Amniotic stem cell (primary cell): ENCODE data around the gene MX2.
"Not testable (repeated sequence)": the region's sequence is repeated elsewhere in the genome, so short reads cannot be mapped to it uniquely, and the experiment has no call there.

Experiments
- DNase-seq: peaks from one replicate; lab custom pipeline; 2025; lab: John Stamatoyannopoulos, UW

Gene MX2

GRCh38 chr21:41387042-41387819, 25.4 kb downstream of the MX2 start:
- DNase-seq: no peak

- no peak for DNase-seq
Measured at GRCh38 chr21:41387824-41388223, 26.0 kb downstream of the MX2 start.

- DNase-seq: no peak
Measured at GRCh38 chr21:41388259-41388658, 26.4 kb downstream of the MX2 start.

- DNase-seq: no peak
Measured at GRCh38 chr21:41390043-41390639, 28.3 kb downstream of the MX2 start.

- no peak for DNase-seq
Measured at GRCh38 chr21:41393876-41394465, 32.1 kb downstream of the MX2 start.

GRCh38 chr21:41396558-41397075, 34.8 kb downstream of the MX2 start:
- DNase-seq: no peak

GRCh38 chr21:41397471-41397891, 35.7 kb downstream of the MX2 start:
- DNase-seq: no peak

GRCh38 chr21:41398251-41398650, 36.4 kb downstream of the MX2 start:
- DNase-seq: no peak

- DNase-seq: no peak
Measured at GRCh38 chr21:41398831-41399230, 37.0 kb downstream of the MX2 start.

GRCh38 chr21:41399246-41399800, 37.5 kb downstream of the MX2 start:
- no peak for DNase-seq

- DNase-seq: no peak
Measured at GRCh38 chr21:41402231-41402630, 40.4 kb downstream of the MX2 start.

- no peak for DNase-seq
Measured at GRCh38 chr21:41402796-41403195, 41.0 kb downstream of the MX2 start.

GRCh38 chr21:41403331-41403730, 41.5 kb downstream of the MX2 start:
- no peak for DNase-seq

- no peak for DNase-seq
Measured at GRCh38 chr21:41403966-41404365, 42.1 kb downstream of the MX2 start.

- DNase-seq: no peak
Measured at GRCh38 chr21:41405321-41405720, 43.5 kb downstream of the MX2 start.

GRCh38 chr21:41406340-41406739, 44.5 kb downstream of the MX2 start:
- no peak for DNase-seq

GRCh38 chr21:41407541-41408460, 46.0 kb downstream of the MX2 start:
- no peak for DNase-seq

GRCh38 chr21:41410361-41410760, 48.5 kb downstream of the MX2 start:
- DNase-seq: no peak

GRCh38 chr21:41410767-41411448, 49.1 kb downstream of the MX2 start:
- DNase-seq: no peak

- no peak for DNase-seq
Measured at GRCh38 chr21:41411449-41412089, 49.7 kb downstream of the MX2 start.

- not testable (repeated sequence) for DNase-seq
Measured at GRCh38 chr21:41417505-41417904, 55.7 kb downstream of the MX2 start.
